Prostate gland (tissue), 2 donors: ENCODE measurements around the gene OGDHL. TPM values are rescaled to one million over a fixed set of nuclear protein-coding genes. Genes with fewer than 3 reads are reported as not detected.

Experiments used
- DNase-seq: peaks from one replicate; pipeline ENCODE4 v3.0.0-alpha.2; 2019; ENCODE audit warnings: low spot score
- H3K27ac ChIP-seq, 2 donors: fragments of 200-600 bp; sonication (generic); 2 replicates each; pipeline ENCODE4 v1.5.1; 2017 to 2019
- H3K27me3 ChIP-seq: fragments of 200-600 bp; sonication (generic); replicated peaks from 2 replicates; pipeline ENCODE4 v1.5.1; 2019; ENCODE audit not compliant: insufficient read depth
- H3K36me3 ChIP-seq, 2 donors: fragments of 200-600 bp; sonication (generic); 1 replicate in 1 of 2; 2 replicates in 1 of 2; pipeline versions ENCODE4 v1.5.1 to v1.8.1; 2017 to 2019
- H3K4me1 ChIP-seq: fragments of 200-600 bp; sonication (generic); replicated peaks from 2 replicates; pipeline ENCODE4 v1.5.1; 2019
- H3K4me3 ChIP-seq, 2 donors: fragments of 200-600 bp; sonication (generic); 2 replicates each; pipeline ENCODE4 v1.5.1; 2017 to 2019
- H3K9me3 ChIP-seq: fragments of 200-600 bp; sonication (generic); 2 replicates; pipeline ENCODE4 v1.5.1; 2017
- CTCF ChIP-seq, 4 experiments: fragments of 200-600 bp in 2 of 4; fragments of 450-650 bp in 2 of 4; sonication (generic) in 2 of 4; IDR thresholded peaks; 1 replicate in 3 of 4; 2 replicates in 1 of 4; pipeline ENCODE4 v1.5.1; 2016 to 2019; ENCODE audit warnings: antibody characterized with exemption in 4 of 4, mild to moderate bottlenecking in 2 of 4, moderate library complexity in 2 of 4
- POLR2A ChIP-seq: fragments of 450-650 bp; IDR thresholded peaks from one replicate; pipeline ENCODE4 v1.6.1; 2016; ENCODE audit warnings: antibody characterized with exemption, mild to moderate bottlenecking
- POLR2AphosphoS5 ChIP-seq: sonication (generic); formaldehyde crosslinking; IDR thresholded peaks from one replicate; pipeline ENCODE4 v1.6.1; 2017; ENCODE audit warnings: antibody characterized with exemption
- WGBS: methylation state at CpG from one replicate; pipeline ENCODE4 v1.1.5; 2018; 5-methylcytosine and 5-hydroxymethylcytosine counted together
- intact Hi-C: fragments of 100-400 bp; cut with DNase I; formaldehyde crosslinking; loops from one replicate; pipeline ENCODE4 v1.14.2; 2022
- total RNA-seq, 2 donors: library from RNA; depleted of rRNA; stranded (reverse); fragments of >200 nt; gene quantifications; one replicate each; pipeline ENCODE4 v1.1.0, GENCODE V29; 2016

OGDHL gene
- total RNA-seq, 2 donors from 2014 or later: 3.3 to 8.5 TPM

GRCh38 chr10:49751636-49752510 is 10.2 kb downstream of the OGDHL start:
- Histone ChIP-seq H3K36me3 (no peaks in the 10 kb centered on the region), H3K27ac (no peak overlapping the region), H3K27me3 (no peaks in the 10 kb centered on the region), H3K4me3 (no peak overlapping the region), H3K4me1 (no peaks in the 10 kb centered on the region), H3K9me3 (no peaks in the 10 kb centered on the region)
- WGBS: 86% methylated on average over 20 of the region's 20 CpGs
- DNase-seq: no peak
- intact Hi-C loops: no loop called here
- TF ChIP-seq POLR2A (no peak), POLR2AphosphoS5 (no peak), CTCF (IDR thresholded peaks at IDR 0.05) (no peak)

GRCh38 chr10:49751216-49751615 is 10.9 kb downstream of the OGDHL start:
- H3K27ac ChIP-seq: no peak overlapping the region
- DNase-seq: no peak
- no peaks in the 10 kb centered on the region for H3K4me1 ChIP-seq
- no peak for TF ChIP-seq POLR2AphosphoS5
- no peaks in the 10 kb centered on the region for H3K9me3 ChIP-seq
- intact Hi-C loops: no loop called here
- H3K4me3 ChIP-seq: no peak overlapping the region
- H3K36me3 ChIP-seq: no peaks in the 10 kb centered on the region
- 89% methylated on average over 5 of the region's 5 CpGs for WGBS
- H3K27me3 ChIP-seq: no peaks in the 10 kb centered on the region

- Histone ChIP-seq H3K4me3 (no peak overlapping the region), H3K36me3 (no peaks in the 10 kb centered on the region), H3K9me3 (no peaks in the 10 kb centered on the region), H3K4me1 (no peaks in the 10 kb centered on the region), H3K27me3 (no peaks in the 10 kb centered on the region), H3K27ac (no peak overlapping the region)
- intact Hi-C loops: no loop called here
- TF ChIP-seq POLR2A (no peak), POLR2AphosphoS5 (no peak), CTCF (IDR thresholded peaks at IDR 0.05) (no peak)
- 92% methylated on average over 9 of the region's 9 CpGs for WGBS
- DNase-seq: peak; percentile 0
Observed at GRCh38 chr10:49750546-49750945, 11.6 kb downstream of the OGDHL start.

- TF ChIP-seq CTCF (IDR thresholded peaks at IDR 0.05) (no peak), POLR2A (no peak), POLR2AphosphoS5 (no peak)
- no peak overlapping the region for H3K4me3 ChIP-seq
- H3K27ac ChIP-seq: no peak overlapping the region
- H3K4me1 ChIP-seq: no peaks in the 10 kb centered on the region
- H3K27me3 ChIP-seq: no peaks in the 10 kb centered on the region
- intact Hi-C loops: no loop called here
- H3K36me3 ChIP-seq: no peaks in the 10 kb centered on the region
- no peaks in the 10 kb centered on the region for H3K9me3 ChIP-seq
- 82% methylated on average over 20 of the region's 20 CpGs for WGBS
- no peak for DNase-seq
Observed at GRCh38 chr10:49749556-49750491, 12.3 kb downstream of the OGDHL start.

- Histone ChIP-seq H3K36me3 (no peaks in the 10 kb centered on the region), H3K4me1 (no peaks in the 10 kb centered on the region), H3K27me3 (no peaks in the 10 kb centered on the region), H3K4me3 (no peak overlapping the region), H3K27ac (no peak overlapping the region), H3K9me3 (no peaks in the 10 kb centered on the region)
- 100% methylated on average over 2 of the region's 2 CpGs for WGBS
- intact Hi-C loops: no loop called here
- no peak for DNase-seq
- no peak for TF ChIP-seq POLR2AphosphoS5
Observed at GRCh38 chr10:49749144-49749543, 13.0 kb downstream of the OGDHL start.
